ENCODE measurements around the gene PCSK5. TPM values are rescaled to one million over a fixed set of nuclear protein-coding genes. Genes with fewer than 3 reads are reported as not detected.
A peak's percentile ranks its signal among the peaks of the same experiment; 100 is the strongest.

PCSK5 gene
- polyA plus RNA-seq, 3 donors: 4.8 to 13.0 (median 7.1) TPM

DNA sequence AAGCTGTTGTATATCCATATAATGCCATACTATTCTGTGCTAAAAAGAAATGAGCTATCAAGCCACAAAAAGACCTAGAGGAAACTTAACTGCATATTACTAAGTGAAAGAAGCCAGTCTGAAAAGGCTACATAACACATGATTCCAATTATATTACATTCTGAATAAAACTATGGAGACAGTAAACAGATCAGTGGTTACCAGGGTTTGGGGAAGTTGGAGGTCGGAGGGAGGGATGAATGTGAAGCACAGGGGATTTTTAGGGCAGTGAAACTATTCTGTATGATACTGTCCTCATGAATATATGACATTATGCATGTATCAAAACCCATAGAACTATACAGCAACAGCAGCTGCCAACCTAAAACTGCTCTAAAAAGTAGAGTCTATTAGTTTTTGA is 509.4 kb downstream of the PCSK5 start:
- no peaks in the 10 kb centered on the region for H3K79me2 ChIP-seq (ENCODE audit: insufficient read depth, low read length)
- Mint-ChIP-seq H3K4me3 (no peak overlapping the region), H3K36me3 (no peaks in the 10 kb centered on the region), H3K4me1 (peaks cover 28% of the 10 kb centered on the region), H3K27me3 (ENCODE audit: low read depth in 3 of 3) (peaks cover 0 to 5% (median 0%) of the 10 kb centered on the region in 3 donors), H3K9me3 (no peaks in the 10 kb centered on the region), H3K27ac (peak overlapping the region in 1 of 7 donors; percentile 28)
- TF ChIP-seq CTCF (IDR thresholded peaks at IDR 0.05): no peak
- DNase-seq: peak in 1 of 3 donors; percentile 32
- H3K9me3 ChIP-seq (replicated peaks in 1 of 2; ENCODE audit: control insufficient read depth in 1 of 2, insufficient read depth in 1 of 2, low read length in 2 of 2): no peaks in the 10 kb centered on the region
- no peaks in the 10 kb centered on the region for H4K20me1 ChIP-seq (ENCODE audit: insufficient read depth, low read length)
- H3K4me1 ChIP-seq (ENCODE audit: control insufficient read depth in 1 of 2, insufficient read depth in 2 of 2, low read length in 2 of 2): peaks cover 16 to 20% of the 10 kb centered on the region in 2 donors
- H3K27ac ChIP-seq (ENCODE audit: low read depth in 1 of 2, low read length in 2 of 2): no peak overlapping the region
- intact Hi-C loops (cut with micrococcal nuclease): loop anchor here in 1 of 2 donors (10.0 kb wide), 2 partner anchors 55 to 505 kb away; partner anchors contain the start of genes GCNT1 and PCSK5
- no peaks in the 10 kb centered on the region for H3K27me3 ChIP-seq (ENCODE audit: control insufficient read depth in 2 of 2, insufficient read depth in 2 of 2, low read length in 2 of 2)
- no peak overlapping the region for H3K9ac ChIP-seq (ENCODE audit: insufficient read depth, low read length, poor library complexity, severe bottlenecking)
- H3K4me3 ChIP-seq (replicated peaks in 1 of 3; ENCODE audit: low read depth in 2 of 3, low read length in 3 of 3): no peak overlapping the region
- no peak overlapping the region for H2AFZ ChIP-seq (ENCODE audit: insufficient read depth, low read depth, low read length, poor library complexity, severe bottlenecking)
- H3K36me3 ChIP-seq (replicated peaks in 1 of 2; ENCODE audit: control insufficient read depth in 1 of 2, insufficient read depth in 2 of 2, low read length in 2 of 2): no peaks in the 10 kb centered on the region
- no CpG with 5 or more reads among the region's 1 CpG for WGBS (ENCODE audit: insufficient coverage)
- H3K4me2 ChIP-seq (replicated peaks; ENCODE audit: extremely low read depth, low read length, poor library complexity, severe bottlenecking): no peak overlapping the region

GRCh38 chr9:76400534-76401096 is 510.1 kb downstream of the PCSK5 start:
- no peak overlapping the region for H3K4me3 ChIP-seq (replicated peaks in 1 of 3; ENCODE audit: low read depth in 2 of 3, low read length in 3 of 3)
- H3K27me3 ChIP-seq (ENCODE audit: control insufficient read depth in 2 of 2, insufficient read depth in 2 of 2, low read length in 2 of 2): no peaks in the 10 kb centered on the region
- no peak overlapping the region for H3K9ac ChIP-seq (ENCODE audit: insufficient read depth, low read length, poor library complexity, severe bottlenecking)
- no peaks in the 10 kb centered on the region for H3K79me2 ChIP-seq (ENCODE audit: insufficient read depth, low read length)
- WGBS (ENCODE audit: insufficient coverage): 0% methylated on average over 1 of the region's 1 CpG
- TF ChIP-seq CTCF (IDR thresholded peaks at IDR 0.05): no peak
- Mint-ChIP-seq H3K9me3 (no peaks in the 10 kb centered on the region), H3K4me3 (no peak overlapping the region), H3K27me3 (ENCODE audit: low read depth in 3 of 3) (peaks cover 0 to 6% (median 0%) of the 10 kb centered on the region in 3 donors), H3K27ac (peak overlapping the region in 2 of 7 donors; percentile 74 to 85), H3K4me1 (peaks cover 23% of the 10 kb centered on the region), H3K36me3 (no peaks in the 10 kb centered on the region)
- H3K36me3 ChIP-seq (replicated peaks in 1 of 2; ENCODE audit: control insufficient read depth in 1 of 2, insufficient read depth in 2 of 2, low read length in 2 of 2): no peaks in the 10 kb centered on the region
- intact Hi-C loops (cut with micrococcal nuclease): loop anchor here in 1 of 2 donors (10.0 kb wide), 1 partner anchor 54 kb away; the partner anchor contains the start of gene GCNT1
- H3K27ac ChIP-seq (ENCODE audit: low read depth in 1 of 2, low read length in 2 of 2): no peak overlapping the region
- no peak overlapping the region for H3K4me2 ChIP-seq (replicated peaks; ENCODE audit: extremely low read depth, low read length, poor library complexity, severe bottlenecking)
- peaks cover 8 to 14% of the 10 kb centered on the region in 2 donors for H3K4me1 ChIP-seq (ENCODE audit: control insufficient read depth in 1 of 2, insufficient read depth in 2 of 2, low read length in 2 of 2)
- H4K20me1 ChIP-seq (ENCODE audit: insufficient read depth, low read length): no peaks in the 10 kb centered on the region
- no peak for DNase-seq
- H3K9me3 ChIP-seq (replicated peaks in 1 of 2; ENCODE audit: control insufficient read depth in 1 of 2, insufficient read depth in 1 of 2, low read length in 2 of 2): no peaks in the 10 kb centered on the region
- H2AFZ ChIP-seq (ENCODE audit: insufficient read depth, low read depth, low read length, poor library complexity, severe bottlenecking): peak overlapping the region; percentile 32
